GM18951 (cell line): Measurements from ENCODE around the gene ZIC2.

Source experiments
- POLR2A ChIP-seq: IDR thresholded peaks from 4 replicates; pipeline ENCODE4 v1.6.1; 2011; ENCODE audit warnings: mild to moderate bottlenecking; ENCODE audit not compliant: insufficient read length, insufficient read depth; ENCODE audit errors: extremely low read depth
- in situ Hi-C: fragments of 300-500 bp; cut with MboI; formaldehyde crosslinking; loops from one replicate; pipeline ENCODE4 v1.12.0; 2022; ENCODE audit warnings: low sequenced_read_pairs, mixed read lengths, inconsistent platforms; ENCODE audit not compliant: unreplicated experiment

ZIC2 gene

DNA sequence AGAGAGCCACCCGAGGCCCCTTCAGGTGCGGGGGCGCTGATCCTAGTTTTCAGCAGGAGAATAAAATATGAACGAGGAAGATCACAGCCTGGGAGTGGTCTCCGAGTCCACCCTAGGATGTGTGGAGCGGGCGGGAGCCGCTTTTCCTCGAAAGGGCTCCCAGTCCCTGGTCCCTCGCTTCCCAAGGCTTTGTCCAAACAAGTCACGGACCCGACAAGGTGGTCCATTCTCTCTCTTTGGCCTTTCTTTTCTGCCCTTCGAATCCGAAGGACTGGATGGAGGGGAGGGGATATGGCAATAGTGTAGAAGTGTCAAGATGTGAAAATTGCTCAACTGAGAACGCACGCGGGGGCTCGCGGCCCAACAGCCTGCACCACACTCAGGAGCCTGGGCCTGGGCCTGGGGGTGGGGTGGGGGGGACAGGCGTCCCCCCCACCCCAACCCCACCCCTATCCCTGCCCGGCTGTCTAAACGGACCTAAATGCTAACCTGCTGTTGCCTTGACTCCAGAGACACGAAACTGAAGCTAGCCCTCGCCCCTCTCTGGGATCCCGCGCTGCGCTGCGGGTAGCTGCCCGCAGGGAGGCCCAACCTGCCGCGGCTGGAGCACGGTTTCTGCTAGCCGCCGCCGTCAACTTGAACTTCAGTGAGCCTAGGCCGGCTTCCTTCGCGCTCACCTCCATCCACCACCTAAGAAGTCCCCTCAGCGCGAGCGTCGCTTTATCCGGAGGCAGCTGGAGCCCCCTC, 7.1 kb downstream of the ZIC2 start:
- in situ Hi-C loops: no loop called here

DNA sequence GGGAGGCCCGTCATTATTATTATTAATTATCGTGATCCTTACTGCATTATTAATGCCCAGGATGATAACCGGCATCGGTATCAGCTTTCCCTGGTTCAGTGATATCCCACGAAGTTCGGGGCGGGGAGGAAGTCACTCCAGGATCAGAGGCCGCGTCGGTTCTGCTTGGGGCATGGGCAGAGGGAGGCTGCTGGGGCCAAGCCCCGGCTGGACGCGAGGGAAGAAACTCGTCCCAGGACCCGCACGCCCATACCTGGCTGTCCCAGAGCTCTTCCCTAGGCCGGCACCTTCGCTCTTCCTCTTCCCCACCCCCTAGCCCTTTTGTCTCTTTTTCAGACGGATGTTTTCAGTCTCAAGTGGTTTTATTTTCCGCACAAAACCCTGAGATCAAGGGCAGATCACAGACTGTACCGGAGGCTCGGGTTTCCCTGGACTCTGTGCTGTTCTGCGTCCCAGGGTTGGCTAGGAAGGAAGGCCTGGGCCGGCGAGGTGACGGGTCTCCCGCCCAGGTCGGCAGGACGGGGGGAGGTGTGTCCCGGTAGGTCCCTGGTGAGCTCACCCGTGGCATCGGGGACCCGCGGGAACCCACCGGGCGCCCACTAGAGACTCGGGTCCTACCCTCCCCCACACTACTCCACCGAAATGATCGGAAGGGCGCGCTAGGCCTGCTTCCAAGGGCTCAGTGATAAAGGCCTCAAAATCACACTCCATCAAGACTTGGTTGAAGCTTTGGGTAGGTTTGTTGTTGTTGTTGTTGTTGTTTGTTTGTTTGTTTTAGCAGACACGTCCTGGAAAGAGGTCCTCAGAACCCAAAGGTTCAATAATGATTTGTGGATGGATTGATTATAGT, 7.9 kb downstream of the ZIC2 start:
- TF ChIP-seq POLR2A: no peak
- in situ Hi-C loops: no loop called here

More for the DNA sequence above, 7.1 kb downstream of the ZIC2 start:
- no peak for TF ChIP-seq POLR2A

DNA sequence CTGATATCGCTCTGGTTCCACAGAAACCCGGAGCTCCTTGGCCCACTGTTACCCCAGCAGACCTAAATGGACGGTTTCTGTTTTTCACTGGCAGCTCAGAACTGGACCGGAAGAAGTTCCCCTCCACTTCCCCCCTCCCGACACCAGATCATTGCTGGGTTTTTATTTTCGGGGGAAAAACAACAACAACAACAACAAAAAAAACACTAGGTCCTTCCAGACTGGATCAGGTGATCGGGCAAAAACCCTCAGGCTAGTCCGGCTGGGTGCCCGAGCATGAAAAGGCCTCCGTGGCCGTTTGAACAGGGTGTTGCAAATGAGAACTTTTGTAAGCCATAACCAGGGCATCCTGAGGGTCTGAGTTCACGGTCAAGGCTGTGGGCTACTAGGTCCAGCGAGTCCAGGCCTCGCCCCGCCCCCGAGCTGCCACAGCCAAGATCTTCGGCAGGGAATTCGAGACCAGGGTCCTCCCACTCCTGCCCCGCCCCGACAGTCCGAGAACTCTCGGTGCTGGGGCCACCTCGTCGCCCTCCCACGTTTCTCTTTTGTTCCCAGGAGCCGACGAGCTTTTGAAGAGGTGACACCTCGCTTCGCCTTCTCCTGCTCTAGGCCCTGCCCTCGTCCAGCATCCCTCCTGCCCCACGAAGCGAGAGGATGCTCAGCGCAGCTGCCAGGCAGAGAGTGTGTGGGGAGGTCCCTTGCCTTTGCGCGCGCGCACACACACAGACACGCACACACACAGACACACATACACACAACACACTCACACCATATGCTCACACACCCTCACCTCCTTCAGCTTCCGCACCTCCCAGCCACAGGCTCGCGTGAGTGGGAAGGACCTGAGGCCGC, 8.8 kb downstream of the ZIC2 start:
- in situ Hi-C loops: no loop called here
- no peak for TF ChIP-seq POLR2A

DNA sequence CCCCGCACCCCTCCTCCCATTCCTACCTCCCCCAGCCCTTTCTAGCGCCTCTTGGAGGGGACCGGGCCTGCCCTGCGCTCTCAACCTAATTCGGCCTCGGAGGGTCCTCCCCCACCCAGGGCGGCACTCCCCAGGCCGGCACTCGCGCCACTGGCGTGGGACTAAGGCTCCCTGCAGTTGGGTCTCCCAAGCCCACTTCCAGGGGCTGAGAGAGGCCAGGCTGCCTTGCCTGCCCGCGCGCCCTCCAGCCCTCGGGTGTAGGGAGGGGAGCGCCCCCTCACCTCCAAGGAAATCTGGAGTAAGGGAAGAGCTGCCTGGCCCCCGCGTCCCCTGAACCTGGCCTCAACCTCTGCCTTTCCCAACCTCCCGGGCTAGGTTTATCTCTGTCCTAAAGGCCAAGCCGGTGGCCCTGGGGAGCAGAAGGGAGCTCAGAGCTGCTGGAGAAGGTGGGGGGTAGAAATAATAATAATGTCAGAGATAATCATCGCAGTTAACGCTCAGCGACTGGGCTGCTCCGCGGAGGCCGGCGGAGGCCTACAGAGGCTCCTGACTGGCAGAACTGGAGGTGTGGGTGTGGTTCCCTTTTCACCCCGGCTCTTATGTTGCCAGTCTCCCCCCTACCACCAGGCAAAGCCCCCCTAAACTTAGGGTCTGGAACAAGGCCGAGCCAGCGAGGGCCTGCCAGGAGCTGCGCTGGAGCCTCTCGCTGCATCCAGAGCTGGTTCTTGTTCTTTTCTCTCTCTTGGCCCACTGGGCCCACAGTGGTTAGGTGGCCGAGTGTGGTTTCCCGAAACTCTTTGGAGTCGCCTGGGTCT, 9.6 kb downstream of the ZIC2 start:
- in situ Hi-C loops: no loop called here
- no peak for TF ChIP-seq POLR2A

DNA sequence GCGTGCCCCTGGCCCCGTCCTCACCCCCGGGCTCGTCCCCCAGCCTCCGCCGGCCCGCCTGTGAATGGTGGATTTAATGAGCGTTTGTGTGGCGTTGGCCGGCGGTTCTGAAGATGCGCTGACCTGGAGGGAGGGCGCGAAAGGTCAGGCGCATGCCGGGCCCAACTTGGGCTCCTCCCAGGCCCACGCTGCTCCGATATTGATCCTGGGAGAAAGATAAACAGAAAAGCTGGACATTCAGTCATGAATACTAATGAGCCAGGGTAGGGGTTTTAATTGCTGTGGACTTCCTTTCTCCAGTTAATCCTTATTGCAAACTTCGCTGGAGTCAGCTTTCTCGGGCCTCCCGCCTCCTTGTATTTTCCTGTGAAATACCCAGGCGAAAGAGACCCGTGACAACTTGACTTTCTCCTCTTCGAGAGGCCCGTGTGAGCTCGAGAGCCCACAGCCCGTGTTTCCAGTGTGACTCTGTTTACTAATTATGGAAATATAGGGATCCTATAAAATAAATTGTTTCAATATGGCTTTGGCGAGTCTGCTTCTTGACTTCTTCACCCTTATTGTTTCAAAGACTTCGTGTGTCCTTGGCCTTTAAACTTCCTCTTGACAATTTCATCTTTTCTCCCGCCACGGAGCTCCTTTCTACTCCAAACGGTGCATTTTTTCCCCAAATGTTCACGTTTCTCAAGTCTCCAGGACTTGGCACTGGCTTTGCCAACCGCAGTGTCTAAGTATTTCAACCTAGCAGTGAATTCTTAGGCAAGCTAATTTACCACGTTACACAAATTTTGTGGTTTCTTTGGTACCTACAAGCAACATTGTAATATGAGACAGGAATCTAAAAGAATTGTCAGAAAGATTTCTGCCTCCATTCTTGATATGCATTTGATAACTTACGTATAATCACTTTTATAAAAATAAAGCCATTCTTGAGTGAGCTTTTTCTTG, 10.5 kb downstream of the ZIC2 start:
- in situ Hi-C loops: no loop called here
- TF ChIP-seq POLR2A: no peak

DNA sequence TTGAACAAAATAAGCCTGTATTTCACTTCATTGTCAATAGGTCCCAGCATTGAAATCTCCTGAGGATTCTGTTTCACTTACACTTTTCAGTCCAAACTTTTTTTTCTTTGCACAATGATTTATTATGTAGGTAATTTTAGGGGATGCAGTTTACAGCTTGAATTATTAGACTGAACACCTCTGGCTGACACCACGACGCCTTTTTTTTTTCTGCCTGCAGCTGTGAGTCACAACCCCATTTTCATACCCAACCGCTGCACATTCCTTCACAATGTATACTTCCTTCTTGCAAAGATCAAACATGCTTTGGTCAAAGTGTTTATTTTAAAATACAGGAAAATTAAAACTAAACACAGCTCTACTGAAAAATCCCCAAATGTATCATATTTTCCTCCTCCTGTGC, 11.4 kb downstream of the ZIC2 start:
- in situ Hi-C loops: no loop called here
- no peak for TF ChIP-seq POLR2A

DNA sequence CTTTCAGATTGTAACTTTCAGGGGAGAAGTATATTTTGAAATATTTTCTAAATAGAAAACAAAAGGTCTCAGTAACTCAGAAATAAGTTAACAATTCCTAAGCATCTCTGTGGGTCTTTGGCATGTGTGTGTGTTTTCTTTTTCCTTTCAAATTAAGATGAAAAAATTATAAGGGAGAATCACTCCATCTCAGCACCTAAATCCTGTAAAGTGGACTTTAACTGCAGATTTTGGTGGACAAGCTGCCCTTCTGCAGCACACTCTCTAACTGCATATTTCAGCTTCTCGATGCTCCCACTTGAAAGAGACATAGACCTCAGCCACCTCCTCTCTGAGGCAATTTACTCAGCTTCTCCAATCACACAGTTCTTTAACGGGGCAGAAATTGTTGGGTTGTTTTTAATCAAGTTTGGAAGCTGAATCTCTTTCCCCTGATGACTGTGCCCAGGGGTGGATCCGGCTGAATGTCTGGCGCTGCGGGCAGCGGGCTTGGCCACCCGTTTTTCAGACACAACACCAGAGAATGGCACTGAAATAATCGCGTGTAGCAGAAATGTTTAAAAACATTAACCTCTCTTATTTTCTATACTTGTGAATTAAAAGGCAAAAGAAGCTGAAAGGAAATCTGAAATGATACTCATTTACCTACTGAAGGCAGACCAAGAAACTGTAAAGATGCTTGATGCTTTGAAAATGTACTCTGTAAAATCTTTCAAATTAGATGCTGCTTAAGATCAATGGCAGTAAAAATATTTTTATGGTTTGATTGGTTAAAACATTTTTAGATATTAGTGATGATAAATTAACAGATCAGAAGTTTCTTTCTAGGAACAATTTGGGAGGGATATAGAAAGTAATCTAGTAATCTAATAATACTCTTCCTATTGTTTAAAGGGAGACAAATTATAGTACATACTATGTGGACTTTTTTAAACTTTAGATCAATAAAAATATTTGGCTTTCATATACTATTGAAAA, 12.4 kb downstream of the ZIC2 start:
- in situ Hi-C loops: no loop called here
- TF ChIP-seq POLR2A: no peak

DNA sequence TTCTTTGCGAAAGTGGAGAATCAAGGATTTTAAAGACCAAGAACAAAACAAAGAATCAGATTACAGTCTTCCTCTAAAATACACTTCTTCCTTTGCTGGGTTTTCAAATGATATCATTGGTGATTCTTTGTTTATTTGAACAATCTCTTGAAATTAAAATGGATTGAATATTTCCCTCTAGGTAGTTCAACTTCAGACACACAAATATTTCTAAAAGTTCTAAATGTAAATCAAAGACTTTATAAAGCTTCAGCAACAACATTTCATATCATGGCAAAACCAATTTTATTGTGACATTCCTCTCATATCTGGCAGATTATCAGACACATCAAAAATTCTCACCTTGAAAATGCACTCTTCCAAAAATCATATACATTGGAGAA, 13.0 kb downstream of the ZIC2 start:
- in situ Hi-C loops: no loop called here
- TF ChIP-seq POLR2A: no peak

DNA sequence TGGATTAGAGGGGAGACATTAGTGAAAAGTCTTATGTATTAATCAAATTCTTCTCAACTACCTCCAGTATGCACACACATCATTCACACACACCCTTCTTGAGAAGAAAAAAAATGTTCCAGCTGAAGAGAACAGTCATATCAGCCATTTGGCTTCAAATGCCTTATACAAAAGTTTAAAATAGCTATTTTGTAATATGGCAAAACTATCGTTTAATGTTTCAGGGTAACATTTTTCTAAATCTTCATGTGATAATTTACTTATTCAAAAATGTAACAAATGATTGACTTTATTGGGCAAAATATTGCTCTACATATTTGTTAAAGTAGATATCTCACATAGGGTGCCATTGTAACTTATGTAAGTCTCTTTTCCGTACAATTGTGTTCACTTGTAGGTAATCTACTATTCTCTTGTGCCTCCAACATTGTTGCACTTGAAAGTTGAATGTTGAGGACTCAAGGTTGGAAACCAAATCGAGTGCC, 13.6 kb downstream of the ZIC2 start:
- in situ Hi-C loops: no loop called here
- TF ChIP-seq POLR2A: no peak

DNA sequence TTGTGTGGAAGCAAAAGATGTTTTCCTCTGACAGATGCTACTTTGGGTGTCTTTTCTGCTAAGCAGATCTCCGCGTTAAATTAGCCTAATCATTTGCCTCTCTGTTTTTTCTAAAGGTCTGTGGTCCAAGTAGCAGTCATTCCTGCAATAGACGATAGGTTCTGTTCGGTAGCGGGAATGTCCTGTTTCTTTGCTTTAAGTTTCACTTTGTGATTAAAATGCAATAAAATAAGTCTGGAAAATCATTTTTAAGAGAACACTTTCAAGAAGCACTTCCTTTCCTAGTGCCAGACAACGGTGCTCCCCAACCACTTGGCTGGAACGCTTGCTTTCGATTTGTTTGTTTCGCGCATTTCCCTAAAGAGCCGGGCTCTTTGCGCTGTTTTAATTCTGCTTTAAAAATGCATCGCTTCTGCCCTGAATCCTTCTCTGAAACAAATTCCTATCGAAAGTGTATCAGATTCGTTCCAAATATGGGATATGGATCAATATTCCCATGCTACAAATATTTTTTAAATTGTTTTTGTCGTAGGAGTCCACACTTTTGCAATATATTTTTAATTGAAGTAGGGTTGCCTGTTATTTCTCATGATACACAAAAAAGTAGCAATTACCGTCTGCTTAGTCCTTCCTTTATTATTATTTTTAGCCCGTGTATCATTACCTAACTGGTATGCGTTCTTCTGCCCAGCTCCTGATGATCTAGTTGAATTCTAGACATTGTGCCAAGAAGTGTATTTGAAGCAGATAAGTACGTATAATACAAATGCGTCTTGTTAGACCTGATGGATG, 14.2 kb downstream of the ZIC2 start:
- no peak for TF ChIP-seq POLR2A
- in situ Hi-C loops: no loop called here
